Measurements from ENCODE around the gene DLEC1.

DNA sequence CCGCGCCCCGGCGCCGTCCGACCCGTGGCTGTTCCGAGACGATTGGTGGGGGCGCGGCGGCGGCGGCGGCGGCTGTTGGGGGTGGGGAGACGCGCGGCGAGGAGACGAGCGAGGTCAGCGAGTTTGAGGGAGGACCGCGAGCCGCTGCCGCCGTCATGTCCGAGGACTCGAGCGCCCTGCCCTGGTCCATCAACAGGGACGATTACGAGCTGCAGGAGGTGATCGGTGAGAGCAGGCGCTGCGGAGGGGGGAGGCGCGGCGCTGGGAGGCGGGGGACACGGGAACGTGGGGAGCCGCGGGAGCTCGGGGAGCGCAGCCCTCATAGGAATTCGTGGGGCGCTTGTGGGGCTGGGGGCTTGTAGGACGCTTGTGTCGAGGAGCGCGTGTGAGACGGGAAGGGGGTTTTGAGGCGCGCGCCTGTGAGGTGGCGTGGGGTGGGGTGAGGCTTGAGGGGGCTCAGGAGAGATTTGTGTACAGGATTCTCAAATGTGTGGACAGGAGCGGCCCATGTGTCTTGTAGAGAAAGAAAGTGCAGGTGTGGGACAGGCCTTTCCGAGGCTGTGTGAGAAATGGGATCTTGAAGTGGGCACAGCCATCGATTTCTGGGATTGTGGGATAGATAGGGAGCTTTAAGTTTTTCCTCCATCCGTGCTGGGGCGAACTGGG is 126.8 kb downstream of the DLEC1 start:
- TF ChIP-seq YY1 (IDR thresholded peaks at IDR 0.05; ENCODE audit: insufficient read depth, insufficient read length): no peak
- no peak for TF ChIP-seq ZNF274 (IDR thresholded peaks at IDR 0.05; ENCODE audit: low read depth, low read length)
- TF ChIP-seq SUZ12 (IDR thresholded peaks at IDR 0.05; ENCODE audit: extremely low read depth, insufficient read depth, insufficient read length): no peak

All from NT2/D1 (cell line).